HK-2 (cell line): ENCODE measurements around the gene MACROD2.

Experiments used
- DNase-seq: peaks from one replicate; pipeline ENCODE4 v3.0.0-alpha.2; 2018; ENCODE audit not compliant: unreplicated experiment

The MACROD2 gene

GRCh38 chr20:15445056-15445840, 1449.9 kb downstream of the MACROD2 start:
- DNase-seq: no peak

- no peak for DNase-seq
These were observed 1451.1 kb downstream of the MACROD2 start for GRCh38 chr20:15446373-15446772.

- no peak for DNase-seq
These were observed 1452.2 kb downstream of the MACROD2 start for GRCh38 chr20:15447549-15447948.

GRCh38 chr20:15449061-15449460, 1453.7 kb downstream of the MACROD2 start:
- no peak for DNase-seq

GRCh38 chr20:15451241-15451640, 1455.9 kb downstream of the MACROD2 start:
- DNase-seq: no peak

GRCh38 chr20:15455279-15455678, 1460.0 kb downstream of the MACROD2 start:
- DNase-seq: no peak

- no peak for DNase-seq
These were observed 1466.6 kb downstream of the MACROD2 start for GRCh38 chr20:15461938-15462337.

- peak; percentile 9 for DNase-seq
These were observed 1480.2 kb downstream of the MACROD2 start for GRCh38 chr20:15475483-15475882.

GRCh38 chr20:15476186-15476585, 1480.9 kb downstream of the MACROD2 start:
- DNase-seq: no peak

- DNase-seq: no peak
These were observed 1481.5 kb downstream of the MACROD2 start for GRCh38 chr20:15476781-15477180.

- no peak for DNase-seq
These were observed 1487.2 kb downstream of the MACROD2 start for GRCh38 chr20:15482525-15482924.

GRCh38 chr20:15485519-15485918, 1490.2 kb downstream of the MACROD2 start:
- no peak for DNase-seq

GRCh38 chr20:15487030-15487429, 1491.7 kb downstream of the MACROD2 start:
- no peak for DNase-seq

- DNase-seq: no peak
These were observed 1492.4 kb downstream of the MACROD2 start for GRCh38 chr20:15487682-15488081.

GRCh38 chr20:15491575-15491974, 1496.3 kb downstream of the MACROD2 start:
- DNase-seq: no peak

- no peak for DNase-seq
These were observed 1499.5 kb downstream of the MACROD2 start for GRCh38 chr20:15494851-15495250.

- no peak for DNase-seq
These were observed 1501.3 kb downstream of the MACROD2 start for GRCh38 chr20:15496501-15497039.

GRCh38 chr20:15498926-15499325, 1503.6 kb downstream of the MACROD2 start:
- DNase-seq: no peak

GRCh38 chr20:15506311-15506710, 1511.0 kb downstream of the MACROD2 start:
- DNase-seq: no peak

- no peak for DNase-seq
These were observed 1511.8 kb downstream of the MACROD2 start for GRCh38 chr20:15507151-15507550.

- no peak for DNase-seq
These were observed 1516.2 kb downstream of the MACROD2 start for GRCh38 chr20:15511551-15511950.

GRCh38 chr20:15512916-15513315, 1517.6 kb downstream of the MACROD2 start:
- no peak for DNase-seq

- DNase-seq: no peak
These were observed 1520.4 kb downstream of the MACROD2 start for GRCh38 chr20:15515691-15516090.
